Sigmoid colon (tissue), 7 donors: Measurements from ENCODE around the gene PTCHD1. TPM values are rescaled to one million over a fixed set of nuclear protein-coding genes. Genes with fewer than 3 reads are reported as not detected.

Experiments
- DNase-seq: peaks from one replicate; pipeline ENCODE4 v3.0.0-alpha.2; 2019
- H3K27ac ChIP-seq, 4 donors: fragments of 200-600 bp; sonication (generic); one replicate each; pipeline ENCODE4 v1.5.1; 2016 to 2019; ENCODE audit warnings: mild to moderate bottlenecking in 1 of 4
- H3K27me3 ChIP-seq, 3 donors: fragments of 200-600 bp; sonication (generic); one replicate each; pipeline ENCODE4 v1.5.1; 2019; ENCODE audit warnings: mild to moderate bottlenecking in 1 of 3
- H3K36me3 ChIP-seq, 4 donors: fragments of 200-600 bp; sonication (generic); one replicate each; pipeline ENCODE4 v1.5.1; 2016 to 2019
- H3K4me1 ChIP-seq, 4 donors: fragments of 200-600 bp; sonication (generic); one replicate each; pipeline ENCODE4 v1.5.1; 2017 to 2019
- H3K4me3 ChIP-seq, 4 donors: fragments of 200-600 bp; sonication (generic); one replicate each; pipeline ENCODE4 v1.5.1; 2017 to 2019; ENCODE audit warnings: mild to moderate bottlenecking in 2 of 4, moderate library complexity in 1 of 4
- H3K9me3 ChIP-seq, 4 donors: fragments of 200-600 bp in 3 of 4; sonication (generic) in 3 of 4; one replicate each; pipeline versions ENCODE4 v1.5.1 to v1.6.1; 2013 to 2019
- CTCF ChIP-seq, 4 experiments: fragments of 450-650 bp in 3 of 4; fragments of 200-600 bp in 1 of 4; IDR thresholded peaks; one replicate each; pipeline ENCODE4 v1.5.1; 2016 to 2019; ENCODE audit warnings: antibody characterized with exemption in 4 of 4, mild to moderate bottlenecking in 3 of 4, moderate library complexity in 2 of 4
- EP300 ChIP-seq, 4 donors: sonication (generic); formaldehyde crosslinking; IDR thresholded peaks; one replicate each; pipeline ENCODE4 v1.6.1; 2017; ENCODE audit warnings: antibody characterized with exemption in 4 of 4
- POLR2A ChIP-seq, 2 donors: fragments of 450-650 bp; IDR thresholded peaks; one replicate each; pipeline ENCODE4 v1.6.1; 2016; ENCODE audit warnings: antibody characterized with exemption in 2 of 2, mild to moderate bottlenecking in 2 of 2, moderate library complexity in 2 of 2
- POLR2AphosphoS5 ChIP-seq, 4 donors: sonication (generic); formaldehyde crosslinking; IDR thresholded peaks; one replicate each; pipeline ENCODE4 v1.6.1; 2017; ENCODE audit warnings: antibody characterized with exemption in 4 of 4
- WGBS, 2 donors: extraction: QIAGEN DNeasy Blood & Tissue Kit; methylation state at CpG; one replicate each; pipeline ENCODE4 v1.1.7; 2013; 5-methylcytosine and 5-hydroxymethylcytosine counted together
- intact Hi-C: fragments of 100-400 bp; cut with DNase I; formaldehyde crosslinking; loops from one replicate; pipeline ENCODE4 v1.15.1; 2023
- polyA plus RNA-seq, 3 donors: library from polyadenylated mRNA; stranded (reverse); fragments of 200-250 nt; gene quantifications; one replicate each; pipeline ENCODE4 v1.2.3, GENCODE V29; 2013
- total RNA-seq, 4 donors: library from RNA; depleted of rRNA; stranded (reverse); fragments of >200 nt; gene quantifications; one replicate each; pipeline ENCODE4 v1.1.0, GENCODE V29; 2016
- donor health status: healthy with polysubstance abuse.
- donor health status: Bipolar disorder and iron deficiency.
- donor health status: healthy.

PTCHD1 gene
- total and polyA plus RNA-seq, 7 donors = under 0.01 to 31.6 (median 21.0) TPM; not detected in 1

GRCh38 chrX:23331701-23332100 is 2.9 kb upstream of the PTCHD1 start:
- Histone ChIP-seq H3K4me3 (peak overlapping the region; percentile 45 to 61 (median 56)), H3K27me3 (no peaks in the 10 kb centered on the region), H3K4me1 (no peaks in the 10 kb centered on the region), H3K9me3 (no peaks in the 10 kb centered on the region), H3K27ac (peak overlapping the region in 3 of 4 donors; percentile 70 to 80 (median 77)), H3K36me3 (no peaks in the 10 kb centered on the region)
- WGBS, 2 donors = 5 to 14% methylated on average over 11 of the region's 11 CpGs
- TF ChIP-seq EP300 (IDR thresholded peaks at IDR 0.05) = no peak
- no peak for TF ChIP-seq POLR2AphosphoS5 (IDR thresholded peaks at IDR 0.05)
- TF ChIP-seq POLR2A (IDR thresholded peaks at IDR 0.05) = no peak
- no peak for TF ChIP-seq CTCF (IDR thresholded peaks at IDR 0.05)
- intact Hi-C loops = loop anchor here (10.0 kb wide), 2 partner anchors 223 to 1197 kb away; no protein-coding TSS in a partner anchor
- DNase-seq = no peak

- no peak for DNase-seq
- Histone ChIP-seq H3K9me3 (no peaks in the 10 kb centered on the region), H3K27ac (peak overlapping the region in 3 of 4 donors; percentile 70 to 80 (median 77)), H3K4me1 (no peaks in the 10 kb centered on the region), H3K36me3 (no peaks in the 10 kb centered on the region), H3K4me3 (peak overlapping the region; percentile 45 to 61 (median 56)), H3K27me3 (no peaks in the 10 kb centered on the region)
- 2% methylated on average over 42 of the region's 42 CpGs for WGBS, 2 donors
- intact Hi-C loops = loop anchor here (10.0 kb wide), 2 partner anchors 223 to 1197 kb away; no protein-coding TSS in a partner anchor
- TF ChIP-seq POLR2A (IDR thresholded peaks at IDR 0.05) (no peak), POLR2AphosphoS5 (IDR thresholded peaks at IDR 0.05) (peak in 1 of 4 donors; percentile 33), CTCF (IDR thresholded peaks at IDR 0.05) (no peak)
Measured at GRCh38 chrX:23332101-23332887, 2.4 kb upstream of the PTCHD1 start.

GRCh38 chrX:23332888-23333821 is 1.5 kb upstream of the PTCHD1 start:
- Histone ChIP-seq H3K27me3 (no peaks in the 10 kb centered on the region), H3K9me3 (no peaks in the 10 kb centered on the region), H3K36me3 (no peaks in the 10 kb centered on the region), H3K27ac (peak overlapping the region; percentile 3 to 80 (median 74)), H3K4me1 (no peaks in the 10 kb centered on the region), H3K4me3 (peak overlapping the region; percentile 45 to 61 (median 56))
- 2% methylated on average over 75 of the region's 75 CpGs for WGBS, 2 donors
- no peak for TF ChIP-seq EP300 (IDR thresholded peaks at IDR 0.05)
- peak in 1 of 4 experiments; percentile 7 for TF ChIP-seq CTCF (IDR thresholded peaks at IDR 0.05)
- intact Hi-C loops = loop anchor here (10.0 kb wide), 2 partner anchors 222 to 1198 kb away; no protein-coding TSS in a partner anchor
- no peak for DNase-seq

GRCh38 chrX:23333842-23334520 is 668 bp upstream of the PTCHD1 start:
- TF ChIP-seq POLR2A (IDR thresholded peaks at IDR 0.05) (no peak), CTCF (IDR thresholded peaks at IDR 0.05) (no peak), POLR2AphosphoS5 (IDR thresholded peaks at IDR 0.05) (peak in 2 of 4 donors; percentile 10 to 35)
- intact Hi-C loops = loop anchor here (10.0 kb wide), 2 partner anchors 221 to 1199 kb away; no protein-coding TSS in a partner anchor
- Histone ChIP-seq H3K27me3 (no peaks in the 10 kb centered on the region), H3K27ac (peak overlapping the region; percentile 3 to 80 (median 74)), H3K4me1 (no peaks in the 10 kb centered on the region), H3K36me3 (no peaks in the 10 kb centered on the region), H3K9me3 (no peaks in the 10 kb centered on the region), H3K4me3 (peak overlapping the region; percentile 45 to 61 (median 56))
- peak; percentile 71 for DNase-seq
- 1 to 3% methylated on average over 54 of the region's 54 CpGs for WGBS, 2 donors
